Stimulated activated CD4-positive, alpha-beta T cell treated with anti-CD3 and anti-CD28 coated beads, TNF-alpha, amount 100 ng/mL, for 1 hour (primary cell): ENCODE measurements around the gene LRIG1.

Experiments used
- DNase-seq, 3 donors: peaks; one replicate each; pipeline ENCODE4 v3.0.0-alpha.2; 2020; ENCODE audit warnings: low read depth in 3 of 3, low spot score in 1 of 3

Gene LRIG1

DNA sequence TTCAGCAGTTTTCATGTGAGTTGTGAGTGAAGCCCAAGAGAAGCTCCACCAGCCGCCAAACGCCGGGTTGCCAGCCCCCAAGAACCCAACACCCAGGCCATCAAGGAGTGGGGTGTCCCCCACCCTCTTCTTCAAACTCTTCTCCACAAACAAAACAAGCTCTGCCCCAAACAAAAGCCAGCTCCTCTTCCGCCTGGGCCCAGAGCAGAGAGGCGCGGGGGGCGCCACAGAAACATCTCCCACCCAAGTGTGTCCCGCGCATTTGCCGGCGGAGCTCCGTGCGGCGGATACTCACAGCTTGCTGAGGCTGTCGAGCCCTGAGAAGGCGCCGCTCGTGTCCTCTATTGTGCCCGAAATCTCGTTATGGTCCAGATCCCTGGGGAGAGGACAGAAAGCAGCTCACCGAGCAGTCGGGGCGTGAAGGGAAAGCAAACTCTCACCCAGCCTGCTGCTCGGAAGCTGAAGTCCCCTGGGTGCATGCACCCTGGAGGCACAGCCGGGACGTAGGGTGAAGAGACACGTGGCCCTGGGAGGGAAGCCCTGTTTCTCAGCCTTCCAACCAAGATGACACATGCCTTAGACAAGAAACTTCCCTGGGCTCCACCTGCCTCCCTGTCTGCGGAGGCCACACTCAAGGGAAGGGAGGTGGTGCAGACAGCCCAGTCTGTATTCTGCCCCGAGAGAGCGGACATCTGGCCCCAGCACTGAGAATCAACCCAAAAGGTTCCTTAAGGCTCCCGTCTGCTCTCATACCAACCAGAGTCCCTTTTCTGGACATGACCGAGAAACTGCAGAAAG lies 95.7 kb downstream of the LRIG1 start:
- no peak for DNase-seq

DNA sequence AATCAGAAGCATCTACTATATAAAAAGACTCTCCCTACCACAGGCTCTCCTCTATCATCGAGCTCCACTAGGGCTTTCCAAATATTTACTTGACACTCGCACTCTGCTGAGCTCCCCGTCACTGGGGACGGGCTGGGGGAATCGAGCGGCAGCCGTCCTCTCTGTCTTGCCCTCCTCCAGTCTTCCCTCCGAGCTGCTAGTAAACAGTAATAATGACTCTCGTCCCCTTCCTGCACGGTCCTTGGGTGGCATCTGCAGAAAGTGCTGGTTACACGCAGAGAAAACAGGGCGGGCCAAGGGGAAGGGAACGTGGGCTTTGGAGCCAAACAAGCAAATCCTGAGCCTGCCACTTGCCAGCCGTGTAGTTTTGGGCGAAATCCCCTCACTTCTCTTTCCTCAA lies 96.6 kb downstream of the LRIG1 start:
- DNase-seq: no peak

DNA sequence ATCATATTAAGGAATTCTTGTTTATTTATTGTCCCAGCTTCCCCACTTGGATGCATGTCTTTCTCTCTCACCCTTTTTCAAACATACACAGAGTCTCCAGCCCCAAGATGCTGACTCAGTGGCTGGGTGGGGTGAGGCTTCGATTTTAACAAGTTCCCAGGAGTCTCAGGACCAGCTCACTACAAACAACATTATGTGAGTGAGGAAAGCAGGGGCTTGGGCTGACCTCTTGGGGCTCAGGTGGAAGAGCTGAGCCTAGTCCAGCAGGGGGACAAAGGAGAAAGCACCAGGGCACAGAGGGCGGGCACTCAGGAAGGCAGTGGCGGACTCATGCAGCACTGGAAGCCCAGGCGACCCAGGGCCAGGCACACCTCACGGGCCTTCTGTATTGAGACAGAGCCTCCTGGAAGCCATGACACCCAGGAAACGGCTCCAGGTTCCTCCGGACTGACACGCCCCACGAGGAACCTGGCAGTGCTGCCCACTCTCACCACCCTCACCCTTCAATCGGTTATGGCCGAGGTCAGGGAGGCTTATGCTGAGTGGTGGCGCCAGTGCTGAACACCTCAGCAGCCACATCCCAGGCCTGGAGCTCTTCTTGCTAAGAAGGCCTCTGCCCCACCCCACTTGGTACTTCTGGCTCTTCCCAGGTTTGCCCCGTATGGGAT lies 97.4 kb downstream of the LRIG1 start:
- no peak for DNase-seq

DNA sequence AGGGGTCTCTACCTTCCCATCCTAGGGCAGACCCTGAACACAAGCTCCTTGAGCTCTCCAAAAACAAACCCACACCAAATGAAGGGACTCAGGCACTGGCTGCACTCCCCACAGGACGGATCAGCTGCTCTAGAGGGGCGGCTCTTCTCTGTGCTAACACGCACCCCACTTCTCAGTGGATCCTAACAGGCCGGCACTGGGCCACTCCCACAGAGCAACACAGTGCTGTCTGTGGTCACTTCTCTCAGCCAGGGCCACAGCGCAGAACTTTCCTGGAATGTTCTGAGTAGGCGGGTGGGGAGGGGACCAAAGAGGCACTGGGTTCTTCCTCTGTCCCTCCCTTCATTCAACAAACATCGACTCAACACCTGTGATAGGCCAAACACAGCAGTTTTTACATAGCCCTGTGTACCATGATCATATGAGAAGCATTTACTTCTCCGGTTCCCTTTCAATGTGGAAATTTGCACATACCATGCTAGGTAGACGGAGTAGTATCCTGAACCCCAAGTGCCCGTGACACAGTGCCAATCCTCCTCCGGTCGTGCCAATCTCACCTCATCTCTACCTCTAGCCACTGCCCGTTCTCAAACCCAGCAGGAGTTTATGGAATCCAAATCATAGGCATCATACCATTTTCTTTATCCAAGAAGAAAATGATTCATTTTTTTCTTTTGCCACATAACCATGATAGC lies 98.1 kb downstream of the LRIG1 start:
- DNase-seq: no peak

DNA sequence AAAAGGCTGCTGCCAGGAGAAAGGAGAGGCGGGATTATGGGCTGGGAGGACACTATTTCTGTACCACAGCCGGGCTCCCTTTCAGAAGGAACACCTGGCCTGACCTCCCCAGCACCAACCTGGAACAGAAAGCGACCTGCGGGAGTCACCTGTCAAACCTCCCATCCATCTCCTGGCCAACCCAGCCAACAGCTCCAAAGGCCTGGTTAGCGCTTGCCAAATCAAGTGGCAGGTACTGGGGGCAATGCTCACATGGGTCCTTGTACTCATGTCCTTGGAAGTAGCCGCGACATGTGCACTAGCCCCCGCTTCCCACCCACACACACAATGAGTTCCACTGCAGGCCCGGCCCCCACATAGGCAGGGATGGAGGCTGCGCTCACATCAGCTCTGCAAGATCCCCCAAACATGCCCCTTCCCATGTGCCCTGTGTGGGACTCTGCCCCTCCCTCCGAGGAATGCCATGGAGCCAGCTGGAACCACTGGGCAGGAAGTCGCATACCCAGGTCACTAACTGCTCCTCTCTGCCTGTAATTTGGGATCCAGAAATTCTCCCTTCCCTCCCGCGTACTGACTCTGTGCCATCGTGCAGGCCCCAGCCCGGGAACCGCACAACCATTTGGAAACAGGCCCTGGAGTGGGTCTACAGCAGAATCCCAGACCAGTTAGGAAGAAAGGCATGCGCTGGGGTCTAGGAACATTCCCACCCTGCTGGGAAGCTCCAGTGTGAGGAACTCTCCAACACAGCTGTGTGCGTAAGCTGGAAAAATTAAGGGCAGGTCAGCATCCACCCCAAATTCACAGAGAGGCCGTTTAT lies 98.9 kb downstream of the LRIG1 start:
- no peak for DNase-seq

DNA sequence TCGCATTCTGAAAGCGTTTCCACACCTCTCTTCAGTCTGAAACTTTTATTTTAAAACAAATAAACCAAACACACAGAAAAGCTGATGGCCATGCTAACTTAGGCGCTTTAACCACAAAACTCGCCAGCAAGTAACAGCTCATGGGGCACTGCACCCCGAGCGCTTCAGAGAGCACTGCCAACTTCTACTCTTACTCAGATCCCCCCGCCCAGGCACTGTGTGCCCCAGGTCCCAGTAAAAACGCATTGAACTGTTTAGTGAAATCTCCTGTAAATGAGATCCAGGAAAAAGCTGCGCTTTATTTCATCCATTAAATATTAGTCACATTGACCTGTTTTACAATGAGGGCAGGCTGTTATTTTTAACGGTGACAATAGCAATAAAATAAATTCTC lies 99.7 kb downstream of the LRIG1 start:
- no peak for DNase-seq

DNA sequence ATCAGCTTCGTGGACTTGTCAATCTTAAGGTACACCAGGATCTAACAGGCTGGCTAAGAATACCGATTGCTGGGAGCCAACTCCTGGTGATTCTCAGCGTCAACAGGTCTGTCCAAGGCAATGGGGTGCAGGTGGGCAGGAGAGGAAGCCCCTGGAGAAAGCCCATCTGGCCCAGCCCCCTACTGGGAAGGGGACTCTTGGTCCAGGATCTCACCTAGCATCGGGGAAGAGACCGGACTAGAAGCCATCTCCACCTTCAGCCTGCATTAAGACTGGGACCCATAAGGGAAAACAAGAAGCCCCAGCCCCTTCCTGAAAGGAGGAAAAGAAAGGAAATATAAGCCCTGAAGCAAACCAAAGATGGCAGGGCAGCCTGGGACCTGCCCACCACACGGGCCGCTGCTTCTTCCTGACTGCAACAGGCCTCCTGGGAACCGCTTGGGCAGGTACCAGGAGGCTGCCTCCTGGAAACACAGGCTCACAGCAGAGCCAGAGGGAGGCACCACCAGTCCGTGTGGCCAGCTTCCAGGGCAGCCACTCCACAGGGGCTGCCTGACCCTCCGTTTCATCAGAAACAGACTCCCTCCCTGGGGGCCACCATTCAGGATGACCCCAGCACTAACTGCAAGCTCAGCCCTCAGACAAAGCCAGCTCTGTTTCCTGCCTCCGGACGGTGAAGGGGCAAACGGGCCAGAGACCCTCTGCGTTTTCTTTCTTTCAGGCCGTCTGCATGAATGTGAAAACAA lies 100.2 kb downstream of the LRIG1 start:
- no peak for DNase-seq

DNA sequence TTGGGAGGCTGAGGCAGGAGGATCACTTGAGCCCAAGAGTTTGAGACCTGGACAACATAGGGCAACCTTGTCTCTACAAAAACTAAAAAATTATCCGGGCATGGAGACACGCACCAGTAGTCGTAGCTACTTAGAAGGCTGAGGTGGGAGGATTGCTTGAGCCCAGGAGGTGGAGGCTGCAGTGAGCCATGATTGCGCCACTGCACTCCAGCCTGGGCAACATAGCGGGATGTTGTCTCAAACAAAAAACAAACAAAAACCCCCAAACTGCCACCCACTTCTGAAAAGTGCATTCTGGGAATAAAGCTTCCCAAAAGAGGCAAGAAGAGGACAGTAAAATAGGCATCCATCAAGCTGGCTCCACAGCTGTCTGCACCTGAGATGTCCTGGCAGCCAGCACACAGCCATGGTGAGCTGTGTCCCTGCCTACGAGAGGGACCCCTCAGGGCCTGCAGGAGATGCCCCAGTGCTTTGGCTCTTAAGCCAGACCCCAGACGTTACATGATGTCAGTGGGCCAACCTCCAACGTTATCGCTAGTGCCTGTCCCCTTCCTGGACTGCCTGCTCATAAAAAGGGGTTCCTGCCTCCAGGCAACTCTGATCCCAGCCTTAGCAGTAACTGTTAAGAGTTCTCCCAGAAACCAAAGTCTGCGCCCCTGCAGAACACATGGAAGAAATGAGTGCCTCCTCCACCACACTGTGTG lies 101.1 kb downstream of the LRIG1 start:
- no peak for DNase-seq

DNA sequence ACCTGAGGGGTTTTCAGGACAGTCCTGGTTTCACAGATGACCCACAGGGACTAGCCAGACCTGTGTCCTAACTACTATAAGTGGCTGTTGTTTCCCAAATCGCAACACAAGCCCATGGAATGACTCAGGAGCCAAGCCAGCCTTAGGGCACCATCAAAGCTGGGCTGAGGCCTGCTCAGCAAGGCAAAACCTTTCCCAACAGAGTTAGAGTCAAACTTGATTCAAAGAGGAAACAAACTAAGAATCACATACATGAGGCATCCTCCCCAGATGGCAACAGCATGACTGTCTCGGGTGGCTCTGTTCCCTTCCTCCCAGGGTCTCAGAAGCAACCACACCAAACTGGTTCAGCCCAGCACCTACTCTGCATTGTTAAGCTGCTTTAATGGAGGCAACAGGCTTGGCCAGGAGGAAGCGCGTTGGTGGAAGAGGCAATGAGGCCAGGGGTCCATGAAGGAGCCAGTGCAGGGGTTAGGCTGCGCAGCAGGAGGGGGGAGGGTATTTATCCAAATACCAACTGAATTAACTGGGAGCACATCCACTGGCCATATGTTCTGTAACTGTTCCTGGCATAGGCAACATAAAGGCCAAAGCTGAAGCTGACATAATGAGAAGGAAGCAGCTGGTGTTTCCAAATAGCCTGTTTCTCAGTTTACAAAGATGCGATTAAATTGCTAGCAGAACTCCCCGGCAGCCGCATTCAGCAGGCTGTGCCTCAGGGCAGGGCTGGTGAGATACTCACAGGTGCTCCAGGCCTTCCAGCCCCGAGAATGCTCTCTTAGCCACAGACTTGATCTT lies 102.4 kb downstream of the LRIG1 start:
- no peak for DNase-seq

DNA sequence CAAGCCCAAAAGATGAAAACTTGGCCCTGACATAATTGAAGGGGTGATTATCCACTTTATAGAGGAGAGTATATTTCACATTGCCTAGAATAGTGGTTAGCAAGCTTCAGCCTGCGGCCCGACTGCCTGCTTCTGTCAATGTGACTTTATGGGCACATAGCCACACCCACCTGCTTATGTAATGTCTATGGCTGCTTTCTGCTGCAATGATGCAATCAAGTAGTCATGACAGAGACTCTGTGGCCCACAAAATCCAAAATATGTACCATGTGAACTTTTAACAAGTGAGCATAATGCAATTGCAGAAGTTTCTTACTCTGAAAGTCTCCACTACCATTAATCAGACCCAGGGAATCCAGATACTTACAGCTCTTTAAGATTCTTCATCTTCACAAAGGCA lies 103.1 kb downstream of the LRIG1 start:
- DNase-seq: no peak

DNA sequence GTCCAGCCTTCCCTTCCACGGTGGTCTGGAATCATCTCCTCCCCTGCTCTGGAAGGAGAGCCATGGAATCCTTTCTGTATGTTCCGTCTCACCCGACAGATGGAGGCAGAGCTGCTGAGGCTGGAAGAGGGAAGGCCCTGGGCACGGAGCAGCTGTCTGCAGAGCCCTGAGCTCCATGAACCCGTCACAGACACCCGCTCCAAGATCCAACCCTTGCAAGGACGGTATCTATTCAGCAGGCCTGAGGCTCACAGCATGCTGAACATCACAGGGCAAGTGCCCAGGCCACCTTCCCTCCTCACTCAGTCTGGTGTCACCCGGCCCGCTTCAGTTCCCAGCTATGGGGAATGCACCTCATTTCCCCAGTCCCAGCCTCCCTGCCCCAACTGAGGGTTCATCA lies 103.9 kb downstream of the LRIG1 start:
- DNase-seq: no peak

DNA sequence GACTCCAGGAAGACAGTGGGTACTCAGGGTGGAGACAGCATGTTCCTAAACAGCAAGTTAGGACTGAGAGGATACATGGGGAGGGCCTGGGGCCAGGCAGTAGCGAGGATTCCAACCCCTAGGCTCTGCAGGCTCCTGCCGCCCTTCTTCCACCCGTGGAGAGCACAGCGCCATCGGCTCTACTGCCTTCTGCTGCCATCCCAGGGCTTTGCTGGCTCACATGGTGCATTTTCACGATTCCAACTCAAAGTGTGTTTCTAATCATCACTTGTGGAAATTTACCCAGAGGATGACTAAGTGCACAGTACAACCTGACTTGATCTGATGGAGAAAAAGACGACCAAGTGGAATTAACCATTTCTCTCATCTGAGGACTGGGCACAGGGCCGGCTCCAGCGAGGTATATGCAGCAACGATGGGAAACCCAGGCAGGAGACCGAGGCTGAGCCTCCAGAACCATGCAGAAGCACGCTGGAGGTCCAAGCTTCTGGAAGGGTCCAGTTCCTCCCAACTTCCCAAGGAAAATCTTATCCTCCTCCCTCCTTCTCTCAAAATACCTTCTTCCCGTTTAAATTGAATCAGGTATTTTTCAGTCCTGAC lies 104.6 kb downstream of the LRIG1 start:
- DNase-seq: no peak

DNA sequence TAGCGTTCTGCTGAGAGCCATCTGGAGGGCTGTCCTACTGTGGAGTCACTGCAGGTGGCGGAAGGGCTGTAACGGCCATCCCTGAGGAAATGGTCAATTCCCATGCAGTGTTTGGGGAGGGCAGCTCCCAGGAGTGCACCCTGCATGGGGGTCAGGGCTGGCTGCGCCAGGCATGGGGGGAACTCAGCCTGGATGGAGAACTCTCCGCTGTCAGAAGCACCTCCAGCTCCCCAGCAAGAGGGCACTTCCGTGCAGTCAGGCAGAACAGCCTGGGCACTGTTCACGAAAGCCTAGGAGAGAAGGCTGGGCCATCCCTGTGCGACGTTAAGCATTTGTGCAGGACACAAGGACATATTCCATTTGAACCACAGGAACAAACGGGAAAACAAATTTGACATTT lies 105.2 kb downstream of the LRIG1 start:
- no peak for DNase-seq

DNA sequence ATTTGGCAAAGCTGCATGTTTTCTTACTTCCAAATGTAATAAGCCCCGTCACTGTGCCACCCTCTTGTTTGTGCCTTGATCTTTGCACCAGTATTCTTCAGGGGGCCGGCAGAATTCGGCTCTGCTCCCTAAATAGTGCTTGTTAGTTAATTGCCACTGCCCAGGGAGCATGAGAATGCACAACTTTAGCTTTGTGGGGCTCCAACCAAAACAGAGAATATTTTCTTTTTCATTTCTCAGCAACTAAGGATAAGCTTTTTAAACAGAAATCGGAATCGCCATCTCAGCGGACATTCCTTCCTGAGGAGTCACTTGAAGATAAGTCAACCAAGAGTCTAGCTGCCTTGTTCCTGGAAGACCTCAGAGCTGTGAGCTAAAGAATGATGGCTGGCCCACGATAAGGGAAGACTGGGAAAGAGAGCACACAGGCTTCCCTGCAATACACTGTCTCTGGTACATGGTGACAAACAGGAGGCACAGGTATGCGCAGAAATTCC lies 106.0 kb downstream of the LRIG1 start:
- no peak for DNase-seq

DNA sequence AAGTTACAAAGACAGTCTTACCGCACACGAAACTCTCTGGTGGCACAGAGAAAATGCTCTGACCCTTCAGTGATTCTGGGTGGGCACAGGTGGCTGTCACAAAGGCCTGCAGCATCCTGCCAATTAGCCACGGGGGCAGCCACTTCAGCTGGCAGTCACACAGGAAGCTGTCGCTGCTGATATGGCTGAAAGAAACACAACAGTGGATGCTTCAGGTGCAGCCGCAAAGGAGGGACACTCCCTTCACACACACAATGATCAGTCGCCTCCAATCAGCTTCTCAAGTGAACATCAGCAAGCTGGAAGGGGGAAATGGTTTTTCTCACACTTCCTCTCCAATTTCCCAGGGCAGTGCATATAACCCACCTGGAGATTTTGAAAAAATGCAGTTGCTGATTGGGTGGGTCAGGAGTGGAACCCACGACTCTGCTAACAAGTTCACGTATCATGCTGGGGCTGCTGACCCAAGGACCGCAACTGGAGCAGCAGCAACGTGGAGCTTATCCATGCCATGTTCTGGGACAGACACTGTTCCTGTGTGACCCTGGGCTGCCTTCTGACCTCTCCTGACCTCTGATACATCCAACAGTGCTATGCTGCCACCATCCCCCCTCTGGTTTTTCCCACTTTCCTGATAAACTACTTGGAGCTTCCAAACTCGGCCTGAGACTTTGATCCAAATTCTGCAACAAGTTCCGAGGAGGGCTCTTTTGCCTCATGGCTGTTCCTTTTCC lies 106.6 kb downstream of the LRIG1 start:
- DNase-seq: peak in 1 of 3 donors; percentile 21

DNA sequence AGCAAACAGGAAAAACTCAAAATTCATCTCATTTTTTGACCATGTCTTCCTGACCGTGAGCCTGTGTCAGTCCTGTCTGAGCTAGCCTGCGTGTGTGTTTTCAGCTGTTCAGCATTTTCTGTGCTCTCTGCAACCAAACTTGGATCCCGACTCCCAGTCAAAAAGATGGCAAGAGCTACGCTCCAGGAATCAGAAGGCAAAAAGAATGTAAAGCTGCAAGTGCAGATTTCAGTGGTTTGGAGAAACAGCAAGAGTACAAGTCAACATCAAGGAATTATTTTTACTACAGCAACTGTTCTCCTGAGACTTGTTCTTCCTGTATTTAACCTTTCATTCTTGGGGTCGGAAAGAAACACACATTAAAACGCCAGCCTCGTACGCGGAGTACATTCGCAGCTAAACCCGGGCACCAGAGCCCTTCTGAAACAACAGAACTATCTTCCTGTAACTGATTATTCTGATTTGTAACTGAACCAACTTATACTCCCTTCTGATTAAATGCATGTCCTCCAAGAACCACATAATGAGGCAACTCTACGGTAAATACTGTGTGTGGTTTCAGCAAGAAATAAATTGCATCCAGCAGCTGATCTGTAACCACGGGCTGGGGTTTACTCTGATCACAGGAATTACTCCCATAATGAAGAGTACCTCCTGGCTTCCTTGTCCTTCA lies 107.4 kb downstream of the LRIG1 start:
- DNase-seq: no peak

DNA sequence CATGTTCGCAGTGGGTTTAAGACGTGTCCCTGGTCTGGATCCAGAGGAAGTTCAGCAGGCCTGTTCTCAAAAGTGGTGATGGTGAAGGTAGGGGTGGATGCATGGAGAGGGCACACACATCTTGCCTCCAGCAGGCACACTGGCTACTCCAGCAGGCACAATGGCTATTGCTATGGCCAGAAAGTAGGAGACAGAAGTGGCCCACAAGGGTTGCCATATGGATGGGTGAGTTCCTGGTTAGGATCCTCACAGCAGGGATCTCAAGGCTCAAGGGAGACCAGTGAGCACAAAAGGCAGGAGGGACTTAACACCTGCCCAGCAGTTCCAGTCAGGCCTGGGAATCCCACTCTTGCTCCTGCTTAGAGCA lies 107.9 kb downstream of the LRIG1 start:
- no peak for DNase-seq

DNA sequence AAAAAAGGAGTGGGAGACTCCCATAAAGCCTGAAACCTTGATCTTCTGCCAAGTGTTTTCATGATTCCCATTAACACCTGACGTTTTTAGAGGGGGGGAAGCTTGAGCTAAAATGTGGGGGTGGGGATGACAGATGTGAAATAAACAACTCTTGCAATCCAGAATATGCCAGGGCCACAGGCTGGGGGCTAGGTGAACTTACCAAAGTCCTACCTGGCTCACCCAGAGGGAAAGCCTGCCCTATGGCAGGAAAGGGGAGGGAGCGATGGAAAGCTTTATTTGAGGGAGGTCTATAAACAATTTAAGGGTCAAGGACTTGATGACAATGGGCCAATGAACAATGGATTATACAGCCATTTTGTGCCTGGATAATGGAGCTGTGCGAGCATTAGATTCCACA lies 108.3 kb downstream of the LRIG1 start:
- no peak for DNase-seq
